ENCODE data around the gene CLDN15. TPM values are rescaled to one million over a fixed set of nuclear protein-coding genes. Genes with fewer than 3 reads are reported as not detected.

The CLDN15 gene
- polyA plus RNA-seq, 1 donor (not counting 4 experiments of a cell fraction or from before 2014, with no cell fraction given): 2.4 TPM

- TF ChIP-seq CTCF (optimal IDR thresholded peaks at IDR 0.05 in 1 of 3, IDR thresholded peaks at IDR 0.05 in 1 of 3, conservative IDR thresholded peaks at IDR 0.05 in 1 of 3; ENCODE audit: extremely low read depth in 1 of 3, insufficient read depth in 2 of 3, low read length in 3 of 3) (no peak), EZH2 (IDR thresholded peaks at IDR 0.05; ENCODE audit: low read length) (no peak)
- Histone ChIP-seq H3K9me3 (ENCODE audit: control insufficient read depth, low read depth, low read length) (no peaks in the 10 kb centered on the region), H4K20me1 (ENCODE audit: control insufficient read depth, extremely low read depth, insufficient read depth, low read length) (no peaks in the 10 kb centered on the region), H3K36me3 (ENCODE audit: control insufficient read depth in 2 of 2, extremely low read depth in 1 of 2, insufficient read depth in 2 of 2, low read length in 2 of 2) (peaks cover 0 to 6% of the 10 kb centered on the region in 2 experiments), H2AFZ (ENCODE audit: control insufficient read depth, low read length) (peak overlapping the region; percentile 99), H3K9me1 (ENCODE audit: control insufficient read depth, extremely low read depth, insufficient read depth, low read length) (no peaks in the 10 kb centered on the region), H3K4me3 (ENCODE audit: control insufficient read depth in 2 of 3, extremely low read depth in 1 of 3, insufficient read depth in 2 of 3, low read depth in 1 of 3, low read length in 3 of 3) (peak overlapping the region; percentile 84 to 98 (median 86)), H3K4me2 (ENCODE audit: control insufficient read depth, extremely low read depth, insufficient read depth, low read depth, low read length) (peak overlapping the region; percentile 82), H3K27ac (ENCODE audit: control insufficient read depth, insufficient read depth, low read length) (peak overlapping the region; percentile 88), H3K4me1 (ENCODE audit: control insufficient read depth, extremely low read depth, insufficient read depth, low read length) (peaks cover 10% of the 10 kb centered on the region), H3K9ac (ENCODE audit: control insufficient read depth, extremely low read depth, insufficient read depth, low read length) (peak overlapping the region; percentile 94), H3K27me3 (ENCODE audit: control insufficient read depth, extremely low read depth, insufficient read depth, low read length) (no peaks in the 10 kb centered on the region), H3K79me2 (ENCODE audit: control insufficient read depth, insufficient read depth, low read length) (peaks cover 42% of the 10 kb centered on the region)
- DNase-seq (ENCODE audit: low read depth, low spot score) (peak; percentile 78), FAIRE-seq (peak; percentile 34)
- dilution Hi-C loops (cut with MboI; ENCODE audit: extremely low pct_ligation_motif_present, low sequenced_read_pairs): no loop called here
Measured at GRCh38 chr7:101251871-101252659, 14.5 kb upstream of the CLDN15 start.

GRCh38 chr7:101250324-101250723 lies 12.7 kb upstream of the CLDN15 start:
- no peak overlapping the region for H3K4me3 ChIP-seq (ENCODE audit: control insufficient read depth in 2 of 3, extremely low read depth in 1 of 3, insufficient read depth in 2 of 3, low read depth in 1 of 3, low read length in 3 of 3)
- H4K20me1 ChIP-seq (ENCODE audit: control insufficient read depth, extremely low read depth, insufficient read depth, low read length): no peaks in the 10 kb centered on the region
- no peaks in the 10 kb centered on the region for H3K27me3 ChIP-seq (ENCODE audit: control insufficient read depth, extremely low read depth, insufficient read depth, low read length)
- H3K4me1 ChIP-seq (ENCODE audit: control insufficient read depth, extremely low read depth, insufficient read depth, low read length): peaks cover 11% of the 10 kb centered on the region
- dilution Hi-C loops (cut with MboI; ENCODE audit: extremely low pct_ligation_motif_present, low sequenced_read_pairs): no loop called here
- H3K36me3 ChIP-seq (ENCODE audit: control insufficient read depth in 2 of 2, extremely low read depth in 1 of 2, insufficient read depth in 2 of 2, low read length in 2 of 2): peaks cover 1 to 11% of the 10 kb centered on the region in 2 experiments
- no peak for DNase-seq (ENCODE audit: low read depth, low spot score)
- FAIRE-seq: no peak
- H3K9me1 ChIP-seq (ENCODE audit: control insufficient read depth, extremely low read depth, insufficient read depth, low read length): no peaks in the 10 kb centered on the region
- no peak overlapping the region for H3K27ac ChIP-seq (ENCODE audit: control insufficient read depth, insufficient read depth, low read length)
- no peak overlapping the region for H2AFZ ChIP-seq (ENCODE audit: control insufficient read depth, low read length)
- H3K9ac ChIP-seq (ENCODE audit: control insufficient read depth, extremely low read depth, insufficient read depth, low read length): no peak overlapping the region
- peaks cover 52% of the 10 kb centered on the region for H3K79me2 ChIP-seq (ENCODE audit: control insufficient read depth, insufficient read depth, low read length)
- H3K4me2 ChIP-seq (ENCODE audit: control insufficient read depth, extremely low read depth, insufficient read depth, low read depth, low read length): peak overlapping the region; percentile 82
- TF ChIP-seq CTCF (optimal IDR thresholded peaks at IDR 0.05 in 1 of 3, IDR thresholded peaks at IDR 0.05 in 1 of 3, conservative IDR thresholded peaks at IDR 0.05 in 1 of 3; ENCODE audit: extremely low read depth in 1 of 3, insufficient read depth in 2 of 3, low read length in 3 of 3) (no peak), EZH2 (IDR thresholded peaks at IDR 0.05; ENCODE audit: low read length) (no peak)
- no peaks in the 10 kb centered on the region for H3K9me3 ChIP-seq (ENCODE audit: control insufficient read depth, low read depth, low read length)

Measured in keratinocyte (primary cell).